Measurements from ENCODE around the gene TFF3. TPM values are rescaled to one million over a fixed set of nuclear protein-coding genes. Genes with fewer than 3 reads are reported as not detected.

TFF3 gene
- total RNA-seq, 4 donors from 2014 or later, result 164 to 2,581 (median 367) TPM

DNA sequence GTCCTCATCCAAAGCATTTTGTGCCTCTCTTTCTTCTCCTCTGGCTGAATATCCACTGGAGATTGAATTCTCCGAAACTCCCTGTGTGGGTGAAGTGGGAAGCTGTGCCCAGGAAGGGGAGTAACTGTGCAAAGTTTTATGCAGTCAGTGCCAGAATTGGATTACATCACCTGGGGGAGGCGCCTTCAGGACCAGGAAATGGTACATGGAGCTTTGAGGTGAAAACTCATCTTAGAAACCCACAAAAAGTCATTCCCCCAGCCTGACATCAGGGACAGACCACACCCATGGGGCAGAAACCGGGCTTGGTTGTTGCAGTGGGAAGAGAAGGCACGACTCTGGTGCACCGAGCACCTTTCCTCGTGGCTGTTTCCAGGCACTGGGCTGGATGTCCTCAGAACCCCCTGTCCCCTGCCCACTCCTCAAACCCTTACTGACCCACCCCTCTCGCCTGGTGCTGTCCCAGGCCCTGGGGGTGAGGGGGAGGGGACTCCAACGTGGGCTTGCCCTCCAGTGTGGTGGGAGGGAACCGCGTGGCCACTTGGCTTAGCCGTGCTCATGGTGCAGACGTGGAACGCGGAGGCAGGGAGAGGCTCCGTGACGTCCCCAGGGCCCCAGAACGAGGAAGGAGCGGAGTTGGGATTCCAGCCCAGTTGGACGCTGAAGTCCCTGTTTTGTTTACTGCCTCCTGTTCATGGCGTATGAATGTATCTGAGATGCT, 15.7 kb downstream of the TFF3 start:
- intact Hi-C loops (cut with DNase I; ENCODE audit: low total_unique reads), result no loop called here
- WGBS, 2 donors (ENCODE audit: low coverage in 1 of 2), result 67 to 80% methylated on average over 1 to 20 of the region's 20 CpGs
- Histone ChIP-seq H3K36me3 (no peaks in the 10 kb centered on the region), H3K9me3 (no peaks in the 10 kb centered on the region), H3K4me3 (no peak overlapping the region), H3K4me1 (no peaks in the 10 kb centered on the region), H3K27me3 (no peaks in the 10 kb centered on the region), H3K27ac (no peak overlapping the region)
- DNase-seq, result no peak
- TF ChIP-seq EP300 (IDR thresholded peaks at IDR 0.05; ENCODE audit: low read depth) (no peak), POLR2AphosphoS5 (IDR thresholded peaks at IDR 0.05) (no peak), POLR2A (IDR thresholded peaks at IDR 0.05) (no peak)
- TF ChIP-seq, protein P1, sequence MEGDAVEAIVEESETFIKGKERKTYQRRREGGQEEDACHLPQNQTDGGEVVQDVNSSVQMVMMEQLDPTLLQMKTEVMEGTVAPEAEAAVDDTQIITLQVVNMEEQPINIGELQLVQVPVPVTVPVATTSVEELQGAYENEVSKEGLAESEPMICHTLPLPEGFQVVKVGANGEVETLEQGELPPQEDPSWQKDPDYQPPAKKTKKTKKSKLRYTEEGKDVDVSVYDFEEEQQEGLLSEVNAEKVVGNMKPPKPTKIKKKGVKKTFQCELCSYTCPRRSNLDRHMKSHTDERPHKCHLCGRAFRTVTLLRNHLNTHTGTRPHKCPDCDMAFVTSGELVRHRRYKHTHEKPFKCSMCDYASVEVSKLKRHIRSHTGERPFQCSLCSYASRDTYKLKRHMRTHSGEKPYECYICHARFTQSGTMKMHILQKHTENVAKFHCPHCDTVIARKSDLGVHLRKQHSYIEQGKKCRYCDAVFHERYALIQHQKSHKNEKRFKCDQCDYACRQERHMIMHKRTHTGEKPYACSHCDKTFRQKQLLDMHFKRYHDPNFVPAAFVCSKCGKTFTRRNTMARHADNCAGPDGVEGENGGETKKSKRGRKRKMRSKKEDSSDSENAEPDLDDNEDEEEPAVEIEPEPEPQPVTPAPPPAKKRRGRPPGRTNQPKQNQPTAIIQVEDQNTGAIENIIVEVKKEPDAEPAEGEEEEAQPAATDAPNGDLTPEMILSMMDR (IDR thresholded peaks at IDR 0.05), result no peak
- in situ Hi-C loops (cut with MboI; ENCODE audit: low pct_ligation_motif_present in 1 of 4, low pct_unique_long_range_greater_than_20kb in 1 of 4, low sequenced_read_pairs in 3 of 4), result loop anchor here in 1 of 4 donors (25.0 kb wide), 1 partner anchor 263 kb away; no protein-coding TSS in a partner anchor

DNA sequence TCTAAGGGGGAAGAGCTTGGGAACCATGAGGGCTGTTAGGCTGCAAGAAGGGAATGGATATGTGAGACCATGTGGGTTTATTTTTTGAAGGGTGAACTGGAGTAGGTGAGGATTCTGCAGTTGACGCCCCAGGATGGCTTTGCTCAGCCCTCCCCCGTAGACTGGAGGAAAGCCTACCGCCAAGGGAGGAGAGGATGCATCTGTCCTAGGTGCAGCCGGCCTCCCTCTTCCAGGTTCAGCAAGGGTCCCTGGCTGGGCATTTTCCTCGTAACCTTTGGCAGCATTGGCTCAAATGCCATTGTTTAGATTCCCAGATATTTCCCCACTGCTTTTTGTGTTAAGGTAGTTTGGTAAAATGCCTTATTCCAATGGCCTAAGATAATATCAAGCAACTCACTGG, 16.6 kb downstream of the TFF3 start:
- H3K36me3 ChIP-seq, result no peaks in the 10 kb centered on the region
- no peak overlapping the region for H3K4me3 ChIP-seq
- TF ChIP-seq, protein P1 (IDR thresholded peaks at IDR 0.05), result no peak
- TF ChIP-seq POLR2A (IDR thresholded peaks at IDR 0.05) (no peak), POLR2AphosphoS5 (IDR thresholded peaks at IDR 0.05) (no peak), EP300 (IDR thresholded peaks at IDR 0.05; ENCODE audit: low read depth) (no peak)
- DNase-seq, result no peak
- H3K4me1 ChIP-seq, result no peaks in the 10 kb centered on the region
- 90 to 100% methylated on average over 1 to 5 of the region's 5 CpGs for WGBS, 2 donors (ENCODE audit: low coverage in 1 of 2)
- no peaks in the 10 kb centered on the region for H3K9me3 ChIP-seq
- intact Hi-C loops (cut with DNase I; ENCODE audit: low total_unique reads), result no loop called here
- in situ Hi-C loops (cut with MboI; ENCODE audit: low pct_ligation_motif_present in 1 of 4, low pct_unique_long_range_greater_than_20kb in 1 of 4, low sequenced_read_pairs in 3 of 4), result no loop called here
- no peaks in the 10 kb centered on the region for H3K27me3 ChIP-seq
- H3K27ac ChIP-seq, result no peak overlapping the region

DNA sequence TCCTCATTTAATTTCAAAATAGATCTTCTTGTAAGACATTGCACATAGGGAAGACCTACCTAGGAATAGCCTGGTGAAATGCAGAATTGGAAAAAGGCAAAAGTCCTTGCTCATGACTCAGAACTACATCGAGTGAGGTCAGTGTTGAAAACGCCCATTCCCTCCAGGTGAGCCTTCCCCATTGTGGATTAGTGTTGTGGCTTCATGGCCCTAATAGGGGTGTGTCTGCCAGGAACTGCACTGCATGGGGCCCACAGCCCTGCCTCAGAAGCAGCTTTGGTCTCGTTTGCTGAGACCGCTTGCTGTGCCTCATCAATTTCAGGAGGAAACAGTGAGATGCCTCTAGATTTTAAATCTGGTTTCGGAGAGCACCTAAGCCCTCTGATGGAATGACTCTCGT, 17.0 kb downstream of the TFF3 start:
- Histone ChIP-seq H3K4me1 (no peaks in the 10 kb centered on the region), H3K9me3 (no peaks in the 10 kb centered on the region), H3K27me3 (no peaks in the 10 kb centered on the region), H3K4me3 (no peak overlapping the region), H3K27ac (no peak overlapping the region), H3K36me3 (no peaks in the 10 kb centered on the region)
- DNase-seq, result no peak
- no peak for TF ChIP-seq POLR2AphosphoS5 (IDR thresholded peaks at IDR 0.05)
- no peak for TF ChIP-seq EP300 (IDR thresholded peaks at IDR 0.05; ENCODE audit: low read depth)
- TF ChIP-seq POLR2A (IDR thresholded peaks at IDR 0.05), result no peak
- TF ChIP-seq, protein P1 (IDR thresholded peaks at IDR 0.05), result no peak
- 61 to 73% methylated on average over 5 to 6 of the region's 6 CpGs for WGBS, 2 donors (ENCODE audit: low coverage in 1 of 2)
- intact Hi-C loops (cut with DNase I; ENCODE audit: low total_unique reads), result no loop called here
- in situ Hi-C loops (cut with MboI; ENCODE audit: low pct_ligation_motif_present in 1 of 4, low pct_unique_long_range_greater_than_20kb in 1 of 4, low sequenced_read_pairs in 3 of 4), result no loop called here

GRCh38 chr21:42297377-42297776, 17.8 kb downstream of the TFF3 start:
- DNase-seq, result no peak
- Histone ChIP-seq H3K27ac (no peak overlapping the region), H3K4me3 (no peak overlapping the region), H3K36me3 (no peaks in the 10 kb centered on the region), H3K27me3 (no peaks in the 10 kb centered on the region), H3K9me3 (no peaks in the 10 kb centered on the region), H3K4me1 (no peaks in the 10 kb centered on the region)
- TF ChIP-seq EP300 (IDR thresholded peaks at IDR 0.05; ENCODE audit: low read depth) (no peak), POLR2AphosphoS5 (IDR thresholded peaks at IDR 0.05) (no peak), POLR2A (IDR thresholded peaks at IDR 0.05) (no peak)
- TF ChIP-seq, protein P1 (IDR thresholded peaks at IDR 0.05), result no peak
- in situ Hi-C loops (cut with MboI; ENCODE audit: low pct_ligation_motif_present in 1 of 4, low pct_unique_long_range_greater_than_20kb in 1 of 4, low sequenced_read_pairs in 3 of 4), result no loop called here
- intact Hi-C loops (cut with DNase I; ENCODE audit: low total_unique reads), result no loop called here
- 83% methylated on average over 9 of the region's 9 CpGs; no CpG with 5 or more reads in 1 of the 2 donors for WGBS, 2 donors (ENCODE audit: low coverage in 1 of 2)

All from transverse colon (tissue), 4 donors.